ENCODE data around the gene THSD7A. TPM values are rescaled to one million over a fixed set of nuclear protein-coding genes. Genes with fewer than 3 reads are reported as not detected.
A peak's percentile ranks its signal among the peaks of the same experiment; 100 is the strongest.

The THSD7A gene
- total and polyA plus RNA-seq, 2 donors from 2014 or later = 5.1 to 24.3 TPM

DNA sequence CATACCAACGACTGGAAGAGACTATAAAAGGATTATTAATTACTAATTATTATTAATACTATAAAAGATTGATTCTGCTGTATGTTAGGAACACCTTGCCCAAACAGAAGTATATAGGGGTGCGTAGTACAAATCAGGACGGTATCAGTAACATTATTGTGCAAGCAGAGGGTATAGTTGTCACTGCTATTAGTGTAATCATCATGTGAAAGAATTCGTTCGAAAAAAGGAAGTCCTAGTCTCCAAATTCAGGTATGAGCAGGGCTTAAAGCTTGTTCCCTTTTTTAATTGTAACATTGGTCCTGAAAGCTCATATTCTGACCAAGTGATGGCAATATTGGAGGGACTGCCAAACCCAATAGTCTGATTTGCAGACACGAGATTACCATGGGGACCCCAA, 81.8 kb downstream of the THSD7A start:
- Histone ChIP-seq H3K27me3 (ENCODE audit: control insufficient read depth, insufficient read depth, low read length) (no peaks in the 10 kb centered on the region), H3K36me3 (ENCODE audit: control insufficient read depth in 2 of 3, insufficient read depth in 3 of 3, low read length in 3 of 3) (no peaks in the 10 kb centered on the region), H3K27ac (ENCODE audit: low read depth in 2 of 2, low read length in 2 of 2) (peak overlapping the region in 1 of 2 donors; percentile 58), H3K9ac (ENCODE audit: low read length in 3 of 3) (no peak overlapping the region), H3K4me3 (ENCODE audit: low read length in 3 of 3) (peak overlapping the region in 1 of 3 donors; percentile 41), H3K9me3 (ENCODE audit: control insufficient read depth in 2 of 3, insufficient read depth in 1 of 3, low read length in 3 of 3) (no peaks in the 10 kb centered on the region), H3K4me1 (ENCODE audit: control insufficient read depth in 2 of 3, insufficient read depth in 2 of 3, low read depth in 1 of 3, low read length in 3 of 3) (peaks cover 0 to 9% (median 3%) of the 10 kb centered on the region in 3 donors)
- intact Hi-C loops (cut with DNase I) = no loop called here
- TF ChIP-seq, protein P1, sequence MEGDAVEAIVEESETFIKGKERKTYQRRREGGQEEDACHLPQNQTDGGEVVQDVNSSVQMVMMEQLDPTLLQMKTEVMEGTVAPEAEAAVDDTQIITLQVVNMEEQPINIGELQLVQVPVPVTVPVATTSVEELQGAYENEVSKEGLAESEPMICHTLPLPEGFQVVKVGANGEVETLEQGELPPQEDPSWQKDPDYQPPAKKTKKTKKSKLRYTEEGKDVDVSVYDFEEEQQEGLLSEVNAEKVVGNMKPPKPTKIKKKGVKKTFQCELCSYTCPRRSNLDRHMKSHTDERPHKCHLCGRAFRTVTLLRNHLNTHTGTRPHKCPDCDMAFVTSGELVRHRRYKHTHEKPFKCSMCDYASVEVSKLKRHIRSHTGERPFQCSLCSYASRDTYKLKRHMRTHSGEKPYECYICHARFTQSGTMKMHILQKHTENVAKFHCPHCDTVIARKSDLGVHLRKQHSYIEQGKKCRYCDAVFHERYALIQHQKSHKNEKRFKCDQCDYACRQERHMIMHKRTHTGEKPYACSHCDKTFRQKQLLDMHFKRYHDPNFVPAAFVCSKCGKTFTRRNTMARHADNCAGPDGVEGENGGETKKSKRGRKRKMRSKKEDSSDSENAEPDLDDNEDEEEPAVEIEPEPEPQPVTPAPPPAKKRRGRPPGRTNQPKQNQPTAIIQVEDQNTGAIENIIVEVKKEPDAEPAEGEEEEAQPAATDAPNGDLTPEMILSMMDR (IDR thresholded peaks at IDR 0.05; ENCODE audit: borderline replicate concordance, extremely low read depth, insufficient read depth) = no peak
- no peak for FAIRE-seq
- DNase-seq = no peak

DNA sequence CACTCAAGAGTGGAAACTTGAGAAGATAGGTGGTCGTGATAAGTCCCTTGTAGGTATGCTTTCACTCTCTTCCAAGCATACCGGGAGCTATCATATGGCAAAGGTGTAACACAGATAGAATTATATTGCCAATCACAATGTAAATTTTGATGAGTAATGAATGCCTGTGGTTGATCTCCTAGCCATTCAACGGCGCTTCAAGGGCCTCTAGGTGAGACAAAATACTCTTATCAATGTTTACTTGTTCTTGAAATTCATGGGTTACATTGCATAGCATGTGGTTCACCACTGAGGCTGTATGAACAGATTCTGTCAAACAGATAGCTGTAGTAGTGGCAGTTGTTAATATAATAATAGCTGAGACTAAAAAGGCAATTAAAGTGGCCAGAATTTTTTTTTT, 82.4 kb downstream of the THSD7A start:
- Histone ChIP-seq H3K27me3 (ENCODE audit: control insufficient read depth, insufficient read depth, low read length) (no peaks in the 10 kb centered on the region), H3K9ac (ENCODE audit: low read length in 3 of 3) (no peak overlapping the region), H3K4me3 (ENCODE audit: low read length in 3 of 3) (no peak overlapping the region), H3K36me3 (ENCODE audit: control insufficient read depth in 2 of 3, insufficient read depth in 3 of 3, low read length in 3 of 3) (no peaks in the 10 kb centered on the region), H3K9me3 (ENCODE audit: control insufficient read depth in 2 of 3, insufficient read depth in 1 of 3, low read length in 3 of 3) (no peaks in the 10 kb centered on the region), H3K27ac (ENCODE audit: low read depth in 2 of 2, low read length in 2 of 2) (no peak overlapping the region), H3K4me1 (ENCODE audit: control insufficient read depth in 2 of 3, insufficient read depth in 2 of 3, low read depth in 1 of 3, low read length in 3 of 3) (peaks cover 0 to 9% (median 3%) of the 10 kb centered on the region in 3 donors)
- DNase-seq (no peak), FAIRE-seq (no peak)
- TF ChIP-seq, protein P1 (IDR thresholded peaks at IDR 0.05; ENCODE audit: borderline replicate concordance, extremely low read depth, insufficient read depth) = no peak
- intact Hi-C loops (cut with DNase I) = no loop called here

- Histone ChIP-seq H3K27ac (ENCODE audit: low read depth in 2 of 2, low read length in 2 of 2) (no peak overlapping the region), H3K4me1 (ENCODE audit: control insufficient read depth in 2 of 3, insufficient read depth in 2 of 3, low read depth in 1 of 3, low read length in 3 of 3) (peaks cover 0 to 9% (median 3%) of the 10 kb centered on the region in 3 donors), H3K36me3 (ENCODE audit: control insufficient read depth in 2 of 3, insufficient read depth in 3 of 3, low read length in 3 of 3) (no peaks in the 10 kb centered on the region), H3K9ac (ENCODE audit: low read length in 3 of 3) (no peak overlapping the region), H3K27me3 (ENCODE audit: control insufficient read depth, insufficient read depth, low read length) (no peaks in the 10 kb centered on the region), H3K4me3 (ENCODE audit: low read length in 3 of 3) (no peak overlapping the region), H3K9me3 (ENCODE audit: control insufficient read depth in 2 of 3, insufficient read depth in 1 of 3, low read length in 3 of 3) (no peaks in the 10 kb centered on the region)
- intact Hi-C loops (cut with DNase I) = no loop called here
- FAIRE-seq (no peak), DNase-seq (peak in 1 of 5 donors; percentile 28)
- TF ChIP-seq, protein P1 (IDR thresholded peaks at IDR 0.05; ENCODE audit: borderline replicate concordance, extremely low read depth, insufficient read depth) = no peak
These were observed 83.1 kb downstream of the THSD7A start for GRCh38 chr7:11748884-11749283.
